SK-MEL-5 (cell line): ENCODE results near the gene SHROOM3. TPM values are rescaled to one million over a fixed set of nuclear protein-coding genes. Genes with fewer than 3 reads are reported as not detected.

Experiments used
- DNase-seq: peaks from one replicate; pipeline ENCODE4 v3.0.0-alpha.2; 2016; ENCODE audit warnings: low read depth, low spot score
- in situ Hi-C: cut with HindIII; loops from 2 replicates; pipeline ENCODE4 v1.10.0; 2016; ENCODE audit warnings: low sequenced_read_pairs, high pct_unique_total_duplicates, low pct_unique_long_range_greater_than_20kb
- total RNA-seq: library from RNA; depleted of rRNA; stranded (reverse); fragments of >200 nt; shearing (Covaris generic); gene quantifications from 2 replicates; pipeline ENCODE4 v1.2.3, GENCODE V29; 2014

SHROOM3 gene
- total RNA-seq, 1 experiment from 2014 or later: 0.82 TPM

DNA sequence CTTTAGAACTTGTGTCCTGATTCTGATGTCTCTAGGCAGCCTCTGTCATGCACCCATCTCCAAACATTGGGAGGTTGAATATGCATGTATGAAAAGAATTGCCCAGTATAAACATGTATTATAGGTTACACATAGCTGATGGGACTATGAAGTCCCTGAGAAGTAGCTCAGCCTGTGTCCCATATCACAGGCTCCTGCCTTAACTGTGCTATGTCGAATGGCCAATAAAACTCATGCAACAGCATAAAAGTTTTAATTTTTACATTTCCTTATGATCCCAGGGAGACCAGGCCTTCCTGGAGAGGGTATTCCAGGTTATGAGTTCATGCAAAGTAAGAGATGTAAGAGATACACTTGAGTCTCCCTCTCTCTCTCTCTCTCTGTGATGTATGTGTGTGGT, 217.4 kb downstream of the SHROOM3 start:
- in situ Hi-C loops: no loop called here
- no peak for DNase-seq

GRCh38 chr4:76654084-76654483, 219.1 kb downstream of the SHROOM3 start:
- DNase-seq: no peak
- in situ Hi-C loops: no loop called here

DNA sequence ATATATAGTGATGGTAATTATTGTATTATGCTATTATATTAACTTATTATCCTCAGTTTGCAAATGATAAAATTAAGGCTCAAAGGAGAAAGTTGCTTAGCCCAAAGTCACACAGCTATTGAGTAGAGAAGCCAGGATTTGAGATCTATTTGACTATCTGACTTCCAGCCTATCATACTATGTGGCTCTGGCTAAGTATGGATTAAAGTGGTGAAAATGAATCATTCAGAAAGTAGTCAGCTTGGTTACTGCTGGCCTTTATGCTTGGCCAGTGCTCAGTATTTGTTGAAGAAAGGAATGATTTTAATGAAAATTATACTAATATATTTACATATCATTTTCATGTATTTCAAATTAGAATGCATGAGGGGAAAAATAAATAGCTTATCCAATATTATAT, 219.8 kb downstream of the SHROOM3 start:
- no peak for DNase-seq
- in situ Hi-C loops: no loop called here

- no peak for DNase-seq
- in situ Hi-C loops: no loop called here
These were observed 220.8 kb downstream of the SHROOM3 start for GRCh38 chr4:76655566-76656479.

DNA sequence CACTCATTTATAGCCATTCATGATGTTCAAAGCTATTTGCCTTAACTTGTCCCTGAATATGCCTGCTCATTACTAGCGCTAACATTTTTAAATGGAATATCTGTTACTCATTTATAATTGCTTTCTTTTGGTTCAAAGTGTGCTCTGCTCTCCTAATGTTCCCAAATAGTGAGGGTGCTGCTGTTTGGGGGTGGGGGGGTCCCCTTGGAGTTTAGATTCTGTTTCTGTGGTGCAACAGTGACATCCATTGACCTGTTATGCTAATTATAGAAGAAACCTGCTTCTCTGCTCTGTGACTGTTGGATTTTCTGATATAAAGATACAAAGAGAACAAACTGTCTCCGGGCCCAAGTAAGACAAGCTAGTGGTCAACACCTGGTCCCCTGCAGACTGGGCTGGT, 222.4 kb downstream of the SHROOM3 start:
- in situ Hi-C loops: no loop called here
- DNase-seq: no peak

DNA sequence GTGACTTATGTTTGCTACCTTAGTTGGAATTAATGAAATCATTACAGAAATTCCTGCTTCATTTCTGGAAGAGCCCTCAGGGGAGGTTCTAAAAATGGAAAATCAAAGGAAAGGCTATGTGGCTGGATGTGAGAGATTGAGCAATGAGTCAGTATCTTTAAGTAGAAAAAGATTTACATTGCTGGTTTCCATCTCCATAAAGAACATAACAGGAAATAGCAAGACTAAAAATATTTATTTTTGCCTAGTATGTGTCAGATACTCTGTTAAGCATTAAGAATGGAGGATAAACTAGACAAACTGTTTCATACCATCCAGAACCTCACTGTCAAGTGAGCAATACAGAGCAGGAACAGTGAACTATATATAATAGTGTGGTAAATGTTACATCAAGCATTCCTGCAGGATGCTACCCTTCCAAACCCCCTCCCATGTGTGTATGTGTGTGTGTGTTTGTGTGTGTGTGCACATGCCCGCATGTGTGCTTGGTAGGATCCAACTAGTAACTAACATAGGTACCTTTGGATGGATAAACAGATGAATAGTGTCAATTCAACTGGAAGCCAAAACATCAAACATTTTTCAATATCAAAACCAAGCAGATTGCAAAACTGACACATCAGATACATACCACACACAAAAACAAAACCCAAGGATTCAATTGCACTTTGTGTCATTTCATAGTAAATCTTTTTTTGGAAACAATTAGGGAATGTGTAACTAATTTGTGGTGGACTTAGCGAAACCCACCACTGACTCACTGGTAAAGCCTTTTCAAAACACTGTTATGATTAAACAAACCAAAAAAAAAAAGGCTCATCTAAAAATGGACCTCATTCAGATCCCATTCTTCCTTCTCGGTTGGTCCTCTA, 223.4 kb downstream of the SHROOM3 start:
- DNase-seq: peak; percentile 27
- in situ Hi-C loops: no loop called here

- in situ Hi-C loops: no loop called here
- DNase-seq: no peak
These were observed 224.1 kb downstream of the SHROOM3 start for GRCh38 chr4:76659103-76659490.

DNA sequence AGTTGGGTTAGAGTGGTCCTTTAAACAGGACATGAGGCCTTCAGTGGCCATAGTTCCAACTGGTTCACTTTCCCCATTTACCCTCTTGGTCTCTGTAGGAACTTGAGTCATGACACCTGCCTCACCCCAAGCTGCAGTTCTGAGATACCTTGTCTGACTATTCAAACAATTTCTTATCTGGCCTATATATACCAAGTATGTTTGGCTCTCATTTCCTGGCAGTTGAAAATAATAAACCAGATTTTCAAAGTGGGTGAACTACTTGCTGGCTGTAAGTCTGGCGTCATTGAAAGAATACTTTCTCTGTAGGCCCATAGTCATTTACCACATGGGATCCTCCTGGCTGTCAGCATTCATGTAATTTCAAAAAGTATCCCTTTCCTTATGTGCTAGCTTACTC, 228.8 kb downstream of the SHROOM3 start:
- in situ Hi-C loops: no loop called here
- no peak for DNase-seq

DNA sequence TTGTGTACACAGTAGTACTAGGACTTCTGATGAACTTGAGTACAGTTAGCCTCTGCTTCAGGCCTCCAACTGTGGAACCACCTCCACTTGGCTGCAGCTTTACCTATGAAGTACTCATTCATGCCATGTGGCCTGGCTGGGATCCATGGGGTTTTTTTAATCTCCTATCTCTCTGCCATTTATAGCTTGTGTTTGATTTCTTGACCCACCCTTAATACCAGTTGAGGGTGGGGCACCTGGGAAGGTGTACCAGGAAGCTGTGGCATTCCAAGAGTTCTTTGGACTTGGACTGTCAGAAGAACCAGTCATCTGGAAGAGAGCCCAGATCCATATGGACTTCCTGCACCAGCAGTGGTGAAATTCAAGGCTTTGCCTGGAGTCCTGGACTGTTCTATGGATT, 230.1 kb downstream of the SHROOM3 start:
- no peak for DNase-seq
- in situ Hi-C loops: no loop called here

DNA sequence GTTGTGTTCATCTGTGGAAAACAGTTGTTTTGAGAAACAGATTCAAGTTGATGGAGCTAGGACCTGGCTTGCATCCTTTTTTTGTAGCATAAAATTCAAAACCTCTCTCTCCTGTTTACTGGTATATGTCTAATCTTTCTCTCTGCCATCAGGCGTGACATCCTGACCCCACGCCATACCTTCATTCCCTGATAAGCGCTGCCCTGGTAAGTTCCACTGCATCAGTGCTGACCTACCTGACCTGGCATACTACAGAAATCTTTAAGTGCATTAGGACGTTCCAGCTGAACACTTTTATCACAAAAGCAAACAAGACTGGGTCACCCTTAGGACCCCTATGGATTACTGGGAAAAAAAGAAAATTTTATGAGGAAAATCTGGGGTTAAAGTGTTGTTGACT, 230.7 kb downstream of the SHROOM3 start:
- no peak for DNase-seq
- in situ Hi-C loops: no loop called here

DNA sequence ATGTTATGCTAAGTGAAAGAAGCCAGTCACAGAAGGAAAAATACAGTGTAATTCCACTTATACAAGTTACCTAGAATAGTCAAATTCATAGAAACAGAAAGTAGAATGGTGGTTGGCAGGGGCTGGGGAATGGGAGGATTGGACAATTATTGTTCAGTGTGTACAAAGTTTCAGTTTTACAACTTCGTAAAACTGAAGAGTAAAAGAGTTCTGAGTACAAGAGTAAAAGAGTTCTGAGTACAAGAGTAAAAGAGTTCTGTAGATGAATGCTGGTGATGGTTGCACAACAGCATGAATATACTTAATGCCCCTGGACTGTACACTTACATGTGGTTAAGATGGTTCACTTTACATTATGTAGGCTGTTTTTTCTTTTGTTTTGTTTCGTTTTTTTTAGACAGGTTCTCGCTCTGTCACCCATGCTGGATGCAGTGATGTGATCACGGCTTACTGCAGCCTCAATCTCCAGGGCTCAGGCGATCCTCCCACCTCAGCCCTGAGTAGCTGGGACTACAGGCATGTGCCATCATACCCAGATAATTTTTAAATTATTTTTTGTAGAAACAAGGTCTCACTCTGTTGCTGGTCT, 232.0 kb downstream of the SHROOM3 start:
- in situ Hi-C loops: no loop called here
- DNase-seq: no peak

DNA sequence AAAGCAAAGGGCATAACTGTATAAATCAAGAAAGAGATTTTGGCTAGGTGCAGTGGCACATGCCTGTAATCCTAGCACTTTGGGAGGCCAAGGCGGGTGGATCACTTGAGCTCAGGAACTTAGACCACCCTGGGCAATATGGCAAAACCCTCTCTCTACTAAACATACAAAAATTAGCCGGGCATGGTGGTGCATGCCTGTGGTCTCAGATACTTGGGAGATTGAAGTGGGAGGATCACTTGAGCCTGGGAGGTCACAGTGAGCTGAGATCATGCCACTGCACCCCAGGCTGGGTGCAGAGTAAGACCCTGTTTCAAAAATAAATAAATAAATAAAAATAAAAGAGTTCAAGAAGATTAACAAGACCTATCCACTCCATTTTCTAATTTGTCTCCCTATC, 235.6 kb downstream of the SHROOM3 start:
- no peak for DNase-seq
- in situ Hi-C loops: no loop called here

DNA sequence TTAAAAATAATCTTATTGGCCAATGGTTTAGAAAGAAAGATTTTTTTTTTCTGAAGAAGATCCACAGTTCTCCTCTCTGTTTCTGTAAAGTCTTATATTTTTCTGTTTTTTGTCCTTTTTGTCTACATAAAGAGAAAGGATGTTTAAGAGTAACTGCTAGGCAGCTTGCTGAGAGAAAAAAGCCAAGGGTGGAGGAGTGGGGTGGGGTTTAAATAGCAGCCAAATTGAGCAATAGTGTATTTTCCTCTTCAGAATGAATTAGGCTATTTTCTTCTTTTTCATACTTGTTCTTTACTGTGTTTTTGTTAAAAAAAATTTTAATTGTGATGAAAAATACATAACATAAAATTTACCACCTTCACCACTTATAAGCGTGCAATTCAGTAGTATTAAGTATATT, 238.3 kb downstream of the SHROOM3 start:
- in situ Hi-C loops: no loop called here
- DNase-seq: no peak

GRCh38 chr4:76674983-76675382, 240.0 kb downstream of the SHROOM3 start:
- DNase-seq: no peak
- in situ Hi-C loops: no loop called here

- DNase-seq: no peak
- in situ Hi-C loops: no loop called here
These were observed 242.7 kb downstream of the SHROOM3 start for GRCh38 chr4:76677571-76678326.

GRCh38 chr4:76679691-76680090, 244.7 kb downstream of the SHROOM3 start:
- in situ Hi-C loops: no loop called here
- no peak for DNase-seq

GRCh38 chr4:76680952-76681351, 245.9 kb downstream of the SHROOM3 start:
- peak; percentile 19 for DNase-seq
- in situ Hi-C loops: no loop called here

DNA sequence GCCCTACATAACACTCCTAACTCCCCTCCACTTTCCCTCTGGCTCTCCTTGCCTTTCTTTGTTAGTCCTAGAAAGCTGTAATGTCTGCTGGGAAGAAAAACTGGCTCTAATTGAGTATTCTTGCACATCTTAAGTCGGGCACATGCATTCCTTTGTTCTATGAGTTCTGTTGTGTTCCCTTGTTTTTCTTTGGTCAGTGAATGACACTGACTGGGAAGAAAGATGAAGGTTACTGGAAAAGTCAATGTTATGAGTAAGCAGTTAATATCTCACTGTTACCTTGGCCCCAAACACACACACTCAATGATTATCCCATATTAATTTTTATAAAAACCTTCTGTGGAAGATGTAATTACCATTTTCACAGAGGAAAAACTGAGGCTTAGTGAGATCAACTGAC, 247.0 kb downstream of the SHROOM3 start:
- no peak for DNase-seq
- in situ Hi-C loops: no loop called here
